ENCODE data around the gene OSM.

Gene OSM

GRCh38 chr22:30224161-30224857 is 42.3 kb downstream of the OSM start:
- ChIA-PET POLR2A (no interaction called here), CTCF (interaction anchor here (0.6 kb wide), 1 partner anchor 63 kb away, joined by 4 read pairs; no protein-coding TSS in a partner anchor)
- no peak for TF ChIP-seq FOXK2 (IDR thresholded peaks at IDR 0.05)
- DNase-seq (ENCODE audit: extremely low spot score), result no peak

- DNase-seq (ENCODE audit: extremely low spot score), result no peak
- POLR2A ChIA-PET, result no interaction called here
- CTCF ChIA-PET, result no interaction called here
- TF ChIP-seq L3MBTL2 (conservative IDR thresholded peaks at IDR 0.05) (no peak), CTBP1 (IDR thresholded peaks at IDR 0.05; ENCODE audit: borderline replicate concordance) (no peak), FOXM1 (IDR thresholded peaks at IDR 0.05; ENCODE audit: borderline replicate concordance) (no peak), LEF1 (IDR thresholded peaks at IDR 0.05; ENCODE audit: borderline replicate concordance) (no peak), ZNF384 (IDR thresholded peaks at IDR 0.05) (no peak), SP1 (IDR thresholded peaks at IDR 0.05) (no peak), ELF4 (IDR thresholded peaks at IDR 0.05) (no peak), FOXK2 (IDR thresholded peaks at IDR 0.05) (no peak)
Observed at GRCh38 chr22:30223303-30223702, 43.3 kb downstream of the OSM start.

GRCh38 chr22:30222321-30222720 is 44.3 kb downstream of the OSM start:
- DNase-seq (ENCODE audit: extremely low spot score), result no peak
- ChIA-PET POLR2A (no interaction called here), CTCF (no interaction called here)
- no peak for TF ChIP-seq SUZ12 (IDR thresholded peaks at IDR 0.05)

GRCh38 chr22:30221121-30221992 is 45.3 kb downstream of the OSM start:
- ChIA-PET CTCF (no interaction called here), POLR2A (no interaction called here)
- no peak for TF ChIP-seq NFRKB (IDR thresholded peaks at IDR 0.05)
- no peak for TF ChIP-seq CTBP1 (IDR thresholded peaks at IDR 0.05; ENCODE audit: borderline replicate concordance)
- TF ChIP-seq ELF4 (IDR thresholded peaks at IDR 0.05), result no peak
- TF ChIP-seq SP1 (IDR thresholded peaks at IDR 0.05), result no peak
- no peak for TF ChIP-seq LEF1 (IDR thresholded peaks at IDR 0.05; ENCODE audit: borderline replicate concordance)
- TF ChIP-seq ARNT (IDR thresholded peaks at IDR 0.05), result no peak
- TF ChIP-seq PKNOX1 (IDR thresholded peaks at IDR 0.05), result no peak
- no peak for TF ChIP-seq FOXM1 (IDR thresholded peaks at IDR 0.05; ENCODE audit: borderline replicate concordance)
- no peak for TF ChIP-seq FOXA1 (IDR thresholded peaks at IDR 0.05)
- TF ChIP-seq L3MBTL2 (conservative IDR thresholded peaks at IDR 0.05), result no peak
- no peak for DNase-seq (ENCODE audit: extremely low spot score)

- ChIA-PET POLR2A (no interaction called here), CTCF (no interaction called here)
Observed at GRCh38 chr22:30220338-30221012, 46.2 kb downstream of the OSM start.

GRCh38 chr22:30219668-30220278 is 46.9 kb downstream of the OSM start:
- TF ChIP-seq TARDBP (IDR thresholded peaks at IDR 0.05) (no peak), FOXA1 (IDR thresholded peaks at IDR 0.05) (no peak), CTBP1 (IDR thresholded peaks at IDR 0.05; ENCODE audit: borderline replicate concordance) (no peak), BHLHE40 (IDR thresholded peaks at IDR 0.05; ENCODE audit: borderline replicate concordance) (no peak), PKNOX1 (IDR thresholded peaks at IDR 0.05) (no peak), L3MBTL2 (conservative IDR thresholded peaks at IDR 0.05) (no peak; the same call in 1 of the 2 replicates), FOXM1 (IDR thresholded peaks at IDR 0.05; ENCODE audit: borderline replicate concordance) (no peak), FOXK2 (IDR thresholded peaks at IDR 0.05) (no peak), SP1 (IDR thresholded peaks at IDR 0.05) (no peak), ZNF384 (IDR thresholded peaks at IDR 0.05) (no peak), HDGF (IDR thresholded peaks at IDR 0.05; ENCODE audit: borderline replicate concordance) (no peak), ARNT (IDR thresholded peaks at IDR 0.05) (no peak)
- DNase-seq (ENCODE audit: extremely low spot score), result no peak
- ChIA-PET POLR2A (no interaction called here), CTCF (no interaction called here)

More at GRCh38 chr22:30220338-30221012, 46.2 kb downstream of the OSM start:
- no peak for DNase-seq (ENCODE audit: extremely low spot score)
- no peak for TF ChIP-seq FOXA1 (IDR thresholded peaks at IDR 0.05)
- no peak for TF ChIP-seq ARNT (IDR thresholded peaks at IDR 0.05)
- no peak for TF ChIP-seq HDGF (IDR thresholded peaks at IDR 0.05; ENCODE audit: borderline replicate concordance)
- TF ChIP-seq FOXM1 (IDR thresholded peaks at IDR 0.05; ENCODE audit: borderline replicate concordance), result no peak
- no peak for TF ChIP-seq BHLHE40 (IDR thresholded peaks at IDR 0.05; ENCODE audit: borderline replicate concordance)
- TF ChIP-seq SP1 (IDR thresholded peaks at IDR 0.05), result no peak
- TF ChIP-seq NFRKB (IDR thresholded peaks at IDR 0.05), result no peak
- no peak for TF ChIP-seq LEF1 (IDR thresholded peaks at IDR 0.05; ENCODE audit: borderline replicate concordance)
- TF ChIP-seq ELF4 (IDR thresholded peaks at IDR 0.05), result no peak
- TF ChIP-seq SUZ12 (IDR thresholded peaks at IDR 0.05), result no peak
- TF ChIP-seq FOXK2 (IDR thresholded peaks at IDR 0.05), result no peak
- TF ChIP-seq PKNOX1 (IDR thresholded peaks at IDR 0.05), result no peak
- TF ChIP-seq TARDBP (IDR thresholded peaks at IDR 0.05), result no peak
- no peak for TF ChIP-seq L3MBTL2 (conservative IDR thresholded peaks at IDR 0.05)
- TF ChIP-seq CTBP1 (IDR thresholded peaks at IDR 0.05; ENCODE audit: borderline replicate concordance), result no peak
- TF ChIP-seq ZNF384 (IDR thresholded peaks at IDR 0.05), result no peak

Measured in HEK293T (cell line).